ENCODE results near the gene CD82. TPM values are rescaled to one million over a fixed set of nuclear protein-coding genes. Genes with fewer than 3 reads are reported as not detected.

Gene CD82
- total and polyA plus RNA-seq, 2 donors (not counting 1 experiment from before 2014, with no cell fraction given): 192 to 438 TPM

DNA sequence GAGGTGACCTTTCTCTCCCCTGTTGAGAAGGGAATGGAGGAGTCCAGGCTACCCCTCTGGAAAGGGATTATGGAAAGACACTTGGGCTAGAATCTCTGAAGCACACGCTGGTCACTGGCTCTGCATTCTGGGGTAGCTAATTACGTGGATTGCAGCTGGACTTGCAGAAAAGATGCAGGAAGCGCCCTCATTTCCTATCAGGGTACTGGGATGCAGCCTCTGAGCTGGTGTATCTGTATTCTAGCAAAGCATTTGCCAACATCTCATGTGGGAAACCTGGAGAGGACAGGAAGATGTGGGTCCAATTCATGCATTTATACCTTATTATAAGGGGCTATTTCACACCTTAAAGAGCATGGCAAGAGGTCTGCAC is 44.3 kb downstream of the CD82 start:
- DNase-seq (no peak), ATAC-seq (ENCODE audit: low read depth) (no peak)
- ChIA-PET POLR2A (interaction anchor here (0.9 to 9.7 kb wide), 8 partner anchors 10 to 493 kb away, joined by 3 to 189 read pairs (median 18); partner anchors contain the start of gene CD82), CTCF (interaction anchor here (1.2 to 21.7 kb wide), 9 partner anchors 12 to 324 kb away, joined by 3 to 816 read pairs (median 7); partner anchors contain the start of gene CD82)
- Histone ChIP-seq H2AFZ (ENCODE audit: insufficient read depth, low read depth, low read length, poor library complexity, severe bottlenecking) (no peak overlapping the region), H3K4me1 (ENCODE audit: control insufficient read depth in 2 of 2, insufficient read depth in 2 of 2, low read length in 2 of 2) (peaks cover 96 to 100% of the 10 kb centered on the region in 2 donors), H3K4me2 (replicated peaks; ENCODE audit: low read depth, low read length, poor library complexity, severe bottlenecking) (peak overlapping the region; percentile 71), H3K9ac (ENCODE audit: low read length) (peak overlapping the region; percentile 57), H3K79me2 (ENCODE audit: control insufficient read depth, insufficient read depth, low read length) (peaks cover 22% of the 10 kb centered on the region), H4K20me1 (ENCODE audit: control insufficient read depth, insufficient read depth, low read length, poor library complexity, severe bottlenecking) (no peaks in the 10 kb centered on the region), H3K9me3 (ENCODE audit: control extremely low read depth in 1 of 3, control insufficient read depth in 2 of 3, insufficient read depth in 1 of 3, low read length in 2 of 3) (no peaks in the 10 kb centered on the region), H3K36me3 (replicated peaks in 1 of 2; ENCODE audit: control extremely low read depth in 1 of 2, control insufficient read depth in 1 of 2, extremely low read depth in 1 of 2, insufficient read depth in 2 of 2, low read length in 1 of 2) (peaks cover 2 to 46% of the 10 kb centered on the region in 2 experiments), H3K4me3 (ENCODE audit: control extremely low read depth in 1 of 5, extremely low read depth in 1 of 5, insufficient read depth in 1 of 5, low read depth in 2 of 5, low read length in 4 of 5) (peak overlapping the region in 3 of 5 experiments; percentile 7 to 41 (median 27)), H3K27ac (ENCODE audit: low read length in 2 of 2) (peak overlapping the region; percentile 97 to 99), H3K27me3 (replicated peaks in 1 of 4; ENCODE audit: control extremely low read depth in 1 of 4, control insufficient read depth in 3 of 4, insufficient read depth in 4 of 4, low read length in 3 of 4) (no peaks in the 10 kb centered on the region)
- no peaks in the 10 kb centered on the region for H3K27me3 Mint-ChIP-seq
- TF ChIP-seq, protein P1, sequence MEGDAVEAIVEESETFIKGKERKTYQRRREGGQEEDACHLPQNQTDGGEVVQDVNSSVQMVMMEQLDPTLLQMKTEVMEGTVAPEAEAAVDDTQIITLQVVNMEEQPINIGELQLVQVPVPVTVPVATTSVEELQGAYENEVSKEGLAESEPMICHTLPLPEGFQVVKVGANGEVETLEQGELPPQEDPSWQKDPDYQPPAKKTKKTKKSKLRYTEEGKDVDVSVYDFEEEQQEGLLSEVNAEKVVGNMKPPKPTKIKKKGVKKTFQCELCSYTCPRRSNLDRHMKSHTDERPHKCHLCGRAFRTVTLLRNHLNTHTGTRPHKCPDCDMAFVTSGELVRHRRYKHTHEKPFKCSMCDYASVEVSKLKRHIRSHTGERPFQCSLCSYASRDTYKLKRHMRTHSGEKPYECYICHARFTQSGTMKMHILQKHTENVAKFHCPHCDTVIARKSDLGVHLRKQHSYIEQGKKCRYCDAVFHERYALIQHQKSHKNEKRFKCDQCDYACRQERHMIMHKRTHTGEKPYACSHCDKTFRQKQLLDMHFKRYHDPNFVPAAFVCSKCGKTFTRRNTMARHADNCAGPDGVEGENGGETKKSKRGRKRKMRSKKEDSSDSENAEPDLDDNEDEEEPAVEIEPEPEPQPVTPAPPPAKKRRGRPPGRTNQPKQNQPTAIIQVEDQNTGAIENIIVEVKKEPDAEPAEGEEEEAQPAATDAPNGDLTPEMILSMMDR (IDR thresholded peaks at IDR 0.05): no peak
- no peak for TF ChIP-seq EZH2 (IDR thresholded peaks at IDR 0.05; ENCODE audit: borderline replicate concordance, insufficient read depth, low read depth, low read length, poor library complexity, severe bottlenecking)
- intact Hi-C loops (cut with micrococcal nuclease): loop anchor here (1.0 to 10.0 kb wide), 7 partner anchors 8 to 1235 kb away; partner anchors contain the start of genes CD82 and CRY2
- 26% methylated on average over 3 of the region's 3 CpGs for WGBS (ENCODE audit: insufficient coverage)
- H3K9me3 Mint-ChIP-seq (ENCODE audit: insufficient read depth): no peaks in the 10 kb centered on the region
- peak overlapping the region; percentile 78 for H3K4me3 Mint-ChIP-seq
- H3K4me1 Mint-ChIP-seq: peaks cover 94% of the 10 kb centered on the region
- peak overlapping the region; percentile 96 for H3K27ac Mint-ChIP-seq
